NOMO-1 (cell line): Measurements from ENCODE around the gene FAM83D.
A peak's percentile ranks its signal among the peaks of the same experiment; 100 is the strongest.
"Not testable (repeated sequence)": the region's sequence is repeated elsewhere in the genome, so short reads cannot be mapped to it uniquely, and the experiment has no call there.

Source experiments
- DNase-seq, 2 experiments: peaks; one replicate each; lab custom pipeline; 2025; ENCODE audit not compliant: unreplicated experiment in 2 of 2; lab: John Stamatoyannopoulos, UW

Gene FAM83D

DNA sequence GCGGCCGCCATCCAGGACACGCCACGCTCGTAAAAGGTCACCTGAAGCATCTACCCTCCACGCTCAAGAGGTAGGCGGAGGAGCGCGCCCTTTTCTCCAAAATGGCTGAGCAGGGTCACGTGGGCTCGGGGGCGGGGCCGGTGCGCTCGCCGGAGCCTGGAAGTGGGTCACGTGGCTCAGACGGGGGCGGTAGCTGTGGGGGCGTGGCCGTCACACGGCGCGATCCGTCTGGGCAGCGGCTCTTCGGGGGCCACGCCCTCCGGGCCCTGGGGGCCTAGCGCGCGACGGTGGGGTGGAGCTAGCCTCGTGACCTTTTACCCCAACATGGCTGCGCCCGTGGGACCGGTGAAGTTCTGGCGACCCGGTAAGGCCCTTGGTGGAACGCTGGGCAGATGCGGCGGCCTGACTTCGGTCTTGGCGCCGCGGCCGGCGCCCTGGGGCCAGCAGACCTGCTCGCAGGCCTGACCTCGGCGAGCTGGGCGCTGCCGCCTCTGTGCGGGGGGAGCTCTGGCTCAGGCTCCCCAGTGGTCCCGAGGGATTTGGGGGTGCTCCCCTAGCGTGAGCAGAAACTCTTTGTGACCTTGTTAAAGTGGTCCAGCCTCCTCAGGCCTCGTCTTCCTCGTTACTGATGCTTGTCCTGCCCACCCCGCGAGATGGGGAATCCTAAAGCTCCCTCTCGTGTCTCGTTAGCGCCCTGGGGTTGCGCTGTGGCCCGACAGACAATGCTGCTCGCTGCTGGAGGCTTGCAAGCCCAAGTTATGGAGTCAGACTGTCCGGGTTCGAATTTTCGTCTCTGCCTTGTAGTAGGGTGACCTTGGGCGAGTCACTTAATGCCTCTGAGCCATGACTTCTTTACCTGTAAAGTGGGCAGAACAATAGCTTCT is 36.1 kb downstream of the FAM83D start, which contains the start of gene DHX35:
TSS of gene DHX35 (plus strand) at position 301 of the 884 bp plus-strand sequence. CDS start at position 325, 24 bp downstream.
- peak; percentile 95 to 98 for DNase-seq

DNA sequence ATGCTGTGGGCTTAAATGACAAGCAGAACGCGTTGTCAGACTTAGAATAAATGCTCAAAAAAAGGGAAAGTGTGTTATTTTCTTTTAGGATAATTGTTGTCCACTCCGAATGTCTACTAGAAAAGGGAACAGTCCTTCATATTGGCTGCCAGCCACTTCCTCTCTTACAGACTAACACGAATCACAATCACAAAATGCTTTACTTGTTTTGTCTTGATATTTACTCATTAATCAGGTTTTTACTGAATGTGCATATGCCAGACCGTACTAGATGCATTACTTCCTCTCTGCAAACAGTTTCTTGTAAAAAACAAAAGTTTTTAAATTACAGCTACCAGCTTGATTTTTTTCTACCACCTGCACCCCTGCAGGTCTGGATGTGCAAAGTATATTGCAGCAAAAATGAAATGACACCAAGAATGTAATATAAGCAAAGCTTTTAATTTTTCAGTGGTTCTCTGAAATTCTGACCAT is 36.7 kb downstream of the FAM83D start:
- DNase-seq = peak in 1 of 2 experiments; percentile 49

DNA sequence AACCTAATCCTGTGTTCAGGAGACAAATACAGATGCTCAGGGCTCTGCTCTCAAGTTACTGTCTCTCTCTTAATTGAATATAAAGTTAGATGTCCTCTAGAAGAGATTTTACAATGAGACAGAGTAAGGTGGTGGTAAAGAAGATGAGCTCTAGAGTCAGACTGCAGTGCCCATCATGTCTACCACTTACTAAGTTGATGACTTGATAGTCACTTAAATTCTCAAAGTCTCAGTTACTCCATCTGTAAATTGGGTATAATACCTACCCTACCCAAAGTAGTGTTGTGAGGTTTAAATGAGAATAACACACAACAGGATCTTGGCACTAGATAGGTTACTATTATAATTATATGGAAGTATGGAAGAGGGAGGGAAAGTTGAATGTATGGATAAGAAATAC is 37.5 kb downstream of the FAM83D start:
- no peak for DNase-seq

DNA sequence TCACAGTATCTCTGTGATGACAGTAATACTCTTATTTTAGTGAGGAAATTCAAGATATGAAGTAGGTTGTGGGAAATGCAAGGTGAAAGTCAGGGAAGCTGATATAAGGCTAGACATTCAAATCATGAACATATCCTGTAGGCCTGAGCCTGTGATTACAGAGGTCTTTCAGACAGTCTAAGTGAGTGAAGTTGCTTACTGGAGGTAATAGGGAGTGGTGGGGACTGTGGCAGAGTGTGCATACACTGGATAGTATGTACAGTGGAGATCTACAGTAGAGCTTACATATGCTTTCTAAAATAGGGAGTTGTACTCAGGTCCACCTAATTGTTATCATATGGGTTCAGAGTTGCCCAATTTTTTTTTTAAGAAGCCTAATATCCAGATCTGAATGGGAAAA is 39.0 kb downstream of the FAM83D start:
- no peak for DNase-seq

DNA sequence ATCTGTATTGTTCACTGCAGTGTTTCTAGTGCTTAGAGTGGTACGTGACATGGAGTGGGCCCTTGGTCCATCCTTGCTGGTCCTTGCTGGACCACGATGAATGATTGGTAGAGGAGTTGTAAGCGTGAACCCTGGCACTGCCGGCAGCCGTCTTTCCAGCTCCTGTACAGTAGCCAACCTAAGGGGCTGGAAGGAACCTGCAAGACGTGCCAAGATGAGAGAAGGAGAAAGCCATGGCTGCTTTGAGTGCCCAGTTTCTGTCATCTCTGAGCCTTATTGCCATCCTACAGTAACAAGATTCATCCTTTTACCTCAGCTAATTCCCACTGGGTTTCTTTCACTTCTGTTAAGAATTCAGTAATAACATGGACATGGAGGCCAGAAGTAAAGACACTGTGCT is 41.9 kb downstream of the FAM83D start:
- DNase-seq = no peak

DNA sequence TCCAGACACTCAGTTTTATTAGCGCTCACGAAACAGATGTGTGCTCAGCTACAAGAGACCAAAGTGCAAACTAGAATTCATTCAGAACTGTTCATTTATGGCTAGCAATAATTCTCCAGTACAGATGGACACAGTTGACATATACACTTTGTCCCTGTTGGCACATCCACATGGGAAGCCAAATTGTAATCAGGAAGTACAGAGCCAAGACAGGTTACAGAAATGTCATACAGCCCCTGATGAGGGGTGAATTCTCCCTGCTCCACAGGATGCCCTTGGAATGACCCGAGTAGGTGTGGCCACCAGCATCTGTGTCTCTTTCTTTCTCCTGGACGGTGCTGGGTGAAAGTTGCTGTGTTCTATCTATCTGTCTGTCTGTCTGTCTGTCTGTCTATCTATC is 43.5 kb downstream of the FAM83D start:
- no peak for DNase-seq

DNA sequence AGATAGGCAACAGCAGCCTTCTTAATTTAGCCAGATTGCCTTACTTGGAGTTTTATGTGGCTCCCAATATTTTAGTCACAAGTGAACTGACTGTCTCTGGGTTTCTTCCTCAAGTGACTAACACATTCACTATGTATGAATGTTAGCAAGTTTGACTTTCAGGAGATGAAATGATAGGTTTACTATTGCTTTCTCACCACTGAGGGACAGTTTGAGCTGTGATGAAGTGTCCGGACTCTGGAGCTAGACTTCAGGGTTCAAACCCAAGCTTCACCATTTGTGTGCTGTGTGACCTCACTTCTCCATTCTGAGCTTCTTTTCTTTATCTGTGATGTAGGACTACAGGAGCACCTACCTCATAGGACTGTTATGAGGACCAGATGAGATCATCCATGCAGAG is 44.1 kb downstream of the FAM83D start:
- DNase-seq = no peak

DNA sequence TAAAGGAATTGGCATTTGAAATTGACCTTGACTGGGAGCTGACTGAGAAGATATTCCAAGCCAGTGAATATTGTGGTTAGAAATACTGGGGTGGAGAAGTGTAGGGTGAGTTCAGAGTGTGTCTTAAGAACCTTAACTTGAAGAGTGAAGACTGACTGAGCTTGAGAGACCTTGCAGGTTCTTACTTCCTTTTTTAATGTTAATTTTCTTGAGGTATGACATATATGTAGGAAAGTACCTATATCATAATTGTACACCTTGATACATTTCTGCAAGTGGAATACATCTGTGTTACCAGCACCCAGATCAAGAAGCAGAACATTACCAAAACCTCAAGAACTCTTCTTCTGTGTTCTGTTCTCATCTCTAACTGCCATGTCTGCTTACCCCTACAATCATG is 46.9 kb downstream of the FAM83D start:
- no peak for DNase-seq

DNA sequence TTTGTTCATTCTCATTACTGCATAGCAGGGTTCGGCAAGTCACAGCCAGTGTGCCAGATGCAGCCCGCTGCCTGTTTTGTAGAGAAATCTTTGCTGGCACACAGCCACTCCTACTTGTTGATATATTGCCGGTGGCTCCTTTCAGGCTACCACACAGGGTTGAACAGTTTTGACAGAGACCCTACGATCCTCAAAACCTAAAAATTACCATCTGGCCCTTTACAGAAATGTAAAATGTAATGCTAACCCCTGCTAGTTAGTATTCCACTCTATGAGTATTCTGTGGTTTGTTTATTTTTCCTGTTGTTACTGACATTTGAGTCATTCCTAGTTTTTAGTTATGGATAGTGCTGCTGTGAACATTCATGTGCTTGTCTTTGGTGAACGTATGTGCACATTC is 47.4 kb downstream of the FAM83D start:
- no peak for DNase-seq

DNA sequence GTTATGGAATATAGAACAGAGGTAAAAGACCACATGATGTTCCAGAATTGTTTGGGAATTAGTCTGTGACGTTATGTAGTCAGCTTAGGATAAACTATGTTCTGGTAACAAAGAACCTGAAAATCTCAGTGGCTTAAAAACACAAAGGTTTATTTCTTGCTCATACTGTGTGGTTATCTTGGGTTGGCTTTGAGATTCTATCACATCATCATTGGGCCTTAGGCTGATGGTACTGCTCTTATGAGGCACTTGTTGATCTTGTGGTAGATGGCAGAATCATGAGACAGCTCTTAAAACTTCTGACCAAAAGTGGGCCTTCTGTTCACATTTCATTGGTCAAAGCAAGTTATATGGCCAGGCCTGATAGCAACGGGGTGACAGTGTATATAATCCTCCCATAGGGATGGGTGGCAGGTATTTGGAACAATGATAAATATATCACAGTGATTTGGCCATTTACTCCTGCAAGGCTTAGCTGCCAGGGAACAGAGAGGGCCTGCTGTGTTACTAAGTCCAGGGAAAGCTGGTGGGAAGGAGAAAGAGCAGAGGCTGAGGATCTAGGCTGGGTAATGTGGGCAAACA is 49.4 kb downstream of the FAM83D start:
- DNase-seq = no peak

DNA sequence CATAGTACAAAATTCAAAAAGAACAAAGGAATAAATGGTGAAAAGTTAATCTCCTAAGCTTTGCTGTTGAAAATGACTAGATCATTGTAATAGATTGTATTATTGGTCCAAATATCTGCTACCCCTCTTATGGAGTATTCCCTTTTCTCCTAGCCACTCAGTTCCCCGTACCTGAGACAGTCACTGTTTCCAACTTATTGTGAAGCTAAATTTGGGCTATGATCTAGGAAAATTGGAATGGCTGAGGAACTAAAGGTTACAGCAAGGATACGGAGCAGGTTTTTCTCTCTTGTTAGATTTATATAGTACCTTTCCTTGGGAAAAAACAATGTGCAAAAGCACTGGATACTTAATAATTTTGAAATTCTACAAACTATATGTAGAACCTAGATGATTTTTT is 53.2 kb downstream of the FAM83D start:
- no peak for DNase-seq

DNA sequence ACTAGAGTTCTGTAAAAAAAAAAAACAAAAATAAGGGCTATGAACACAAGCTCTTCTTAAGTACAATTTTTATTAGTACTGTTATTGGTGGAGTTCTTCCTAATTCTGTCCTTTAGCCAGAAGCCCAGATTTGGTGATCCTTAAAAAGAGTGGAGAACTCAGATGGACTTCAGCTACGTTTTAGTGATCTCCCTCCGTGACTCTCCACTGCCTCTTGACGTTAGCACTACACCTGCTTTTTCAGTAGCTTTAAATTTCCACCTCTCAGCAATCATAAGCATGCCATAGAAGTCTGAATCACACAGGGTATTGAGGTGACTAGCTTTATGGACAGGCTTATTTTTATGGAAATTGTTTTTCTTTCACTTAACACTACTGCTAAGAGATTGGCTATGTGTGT is 53.6 kb downstream of the FAM83D start:
- DNase-seq = no peak

DNA sequence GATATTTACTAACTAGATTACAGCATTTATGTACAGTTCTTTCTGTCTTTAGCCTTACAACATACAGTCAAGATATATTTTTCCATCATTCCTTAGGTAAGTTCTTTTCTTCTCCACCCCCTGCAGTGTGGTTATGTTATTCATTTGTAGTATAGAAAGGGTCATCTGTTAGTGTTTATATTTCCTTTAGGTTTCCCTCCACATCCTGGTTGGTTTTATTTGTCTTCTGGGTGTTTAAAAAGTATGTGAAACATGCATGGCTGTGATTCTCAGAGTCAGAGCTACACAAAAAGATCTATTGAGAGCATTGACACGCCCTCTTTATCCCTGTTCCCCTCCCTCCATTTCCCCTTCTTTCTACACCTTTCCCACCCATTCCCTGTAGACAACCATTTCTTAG is 56.1 kb downstream of the FAM83D start:
- no peak for DNase-seq

DNA sequence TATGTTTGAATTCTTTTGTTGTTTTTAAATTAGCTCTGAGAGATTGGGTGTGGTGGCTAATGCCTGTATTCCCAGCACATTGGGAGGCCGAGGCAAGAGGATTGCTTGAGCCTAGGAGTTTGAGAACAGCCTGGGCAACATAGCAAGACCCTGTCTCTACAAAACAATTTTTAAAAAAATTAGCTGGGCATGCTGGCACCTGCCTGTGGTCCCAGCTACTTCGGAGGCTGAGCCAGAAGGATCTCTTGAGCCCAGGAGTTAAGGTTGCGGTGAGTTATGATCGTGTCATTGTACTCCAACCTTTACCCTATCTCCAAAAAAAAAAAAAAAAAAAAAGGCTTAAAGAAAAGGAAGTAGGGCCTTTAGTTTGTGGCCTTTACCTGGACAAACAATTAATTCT is 58.8 kb downstream of the FAM83D start:
- DNase-seq = no peak

DNA sequence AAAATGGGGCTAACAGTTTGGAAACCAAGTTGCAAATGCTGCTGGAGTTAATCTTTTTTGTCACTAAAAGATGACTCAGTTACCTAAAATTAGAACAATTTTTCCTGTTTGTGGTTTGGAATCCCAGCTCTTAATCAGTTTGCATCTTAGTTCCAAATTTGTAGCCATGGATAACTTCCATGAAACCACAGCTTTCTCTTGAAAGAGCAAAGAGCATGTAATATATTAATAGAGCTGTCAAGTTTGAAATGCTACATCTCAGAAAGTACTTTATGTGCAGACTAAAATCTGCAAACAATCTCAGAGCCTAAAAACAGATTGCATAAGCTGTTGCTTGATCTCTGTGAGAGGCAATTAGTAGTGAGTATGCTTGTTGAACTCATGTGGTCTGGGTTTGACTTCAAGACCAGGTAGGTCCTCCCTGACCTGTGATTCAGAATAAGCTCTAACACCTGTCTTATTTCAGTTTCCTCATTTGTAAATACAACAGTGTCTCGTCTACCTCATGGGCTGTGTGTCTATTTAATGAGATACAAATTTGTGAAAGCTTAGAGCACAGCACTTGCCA is 59.5 kb downstream of the FAM83D start:
- peak in 1 of 2 experiments; percentile 14 for DNase-seq

DNA sequence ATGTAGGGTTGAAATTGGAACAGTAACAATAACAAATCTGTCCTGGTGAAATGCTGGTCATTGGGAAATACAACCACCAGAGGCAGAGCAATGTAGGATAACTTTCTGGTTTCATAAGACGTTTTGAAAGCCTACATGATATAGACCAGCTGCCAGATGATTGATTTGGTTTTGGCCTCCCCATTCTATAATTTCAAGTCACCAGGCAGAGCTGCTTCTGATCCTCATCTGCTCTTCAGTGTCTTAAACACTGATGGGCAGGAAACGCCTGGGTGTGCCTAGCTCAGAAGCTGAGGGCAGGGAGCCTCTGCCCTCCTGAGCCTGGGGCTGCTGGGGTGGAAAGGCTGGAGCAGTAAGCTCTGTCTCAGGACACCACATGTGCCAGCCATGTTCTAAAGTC is 60.4 kb downstream of the FAM83D start:
- DNase-seq = no peak

DNA sequence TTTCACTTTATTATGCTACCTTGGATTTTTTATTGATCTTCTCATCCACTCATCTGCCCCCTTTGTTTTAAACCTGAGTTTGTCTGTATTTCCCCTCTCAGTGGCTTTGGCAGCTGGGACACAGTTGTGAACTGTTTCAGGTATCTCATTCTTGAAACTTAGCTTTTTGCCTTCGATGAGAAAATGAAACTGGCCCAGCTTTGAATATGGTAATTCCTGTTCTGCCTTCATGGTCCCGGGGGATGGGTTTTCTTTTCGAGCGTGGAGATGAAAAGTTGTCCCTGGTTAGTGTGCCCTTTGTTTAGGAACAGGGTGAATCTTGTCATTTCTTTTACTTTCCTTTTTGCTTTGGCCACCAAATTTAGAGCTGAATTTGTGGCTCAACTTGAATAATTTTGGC is 61.6 kb downstream of the FAM83D start:
- DNase-seq = no peak

DNA sequence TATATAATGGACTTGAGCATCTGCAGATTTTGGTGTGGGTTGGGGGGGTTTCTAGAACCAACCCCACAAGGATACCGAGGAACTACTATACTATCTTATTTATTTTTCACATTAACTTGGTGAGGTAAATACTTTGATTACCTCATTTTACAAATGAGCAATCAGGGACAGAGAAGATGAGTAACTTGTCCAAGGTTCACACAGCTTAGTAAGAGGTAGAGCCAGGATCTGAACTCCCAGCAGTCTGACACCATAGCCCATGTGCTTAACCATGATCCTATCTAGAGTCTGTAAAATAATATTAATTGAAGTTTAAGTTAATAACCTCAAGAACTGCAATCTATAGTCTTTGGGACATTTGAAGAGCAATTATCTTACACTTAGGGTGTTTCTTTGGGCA is 64.5 kb downstream of the FAM83D start:
- no peak for DNase-seq

DNA sequence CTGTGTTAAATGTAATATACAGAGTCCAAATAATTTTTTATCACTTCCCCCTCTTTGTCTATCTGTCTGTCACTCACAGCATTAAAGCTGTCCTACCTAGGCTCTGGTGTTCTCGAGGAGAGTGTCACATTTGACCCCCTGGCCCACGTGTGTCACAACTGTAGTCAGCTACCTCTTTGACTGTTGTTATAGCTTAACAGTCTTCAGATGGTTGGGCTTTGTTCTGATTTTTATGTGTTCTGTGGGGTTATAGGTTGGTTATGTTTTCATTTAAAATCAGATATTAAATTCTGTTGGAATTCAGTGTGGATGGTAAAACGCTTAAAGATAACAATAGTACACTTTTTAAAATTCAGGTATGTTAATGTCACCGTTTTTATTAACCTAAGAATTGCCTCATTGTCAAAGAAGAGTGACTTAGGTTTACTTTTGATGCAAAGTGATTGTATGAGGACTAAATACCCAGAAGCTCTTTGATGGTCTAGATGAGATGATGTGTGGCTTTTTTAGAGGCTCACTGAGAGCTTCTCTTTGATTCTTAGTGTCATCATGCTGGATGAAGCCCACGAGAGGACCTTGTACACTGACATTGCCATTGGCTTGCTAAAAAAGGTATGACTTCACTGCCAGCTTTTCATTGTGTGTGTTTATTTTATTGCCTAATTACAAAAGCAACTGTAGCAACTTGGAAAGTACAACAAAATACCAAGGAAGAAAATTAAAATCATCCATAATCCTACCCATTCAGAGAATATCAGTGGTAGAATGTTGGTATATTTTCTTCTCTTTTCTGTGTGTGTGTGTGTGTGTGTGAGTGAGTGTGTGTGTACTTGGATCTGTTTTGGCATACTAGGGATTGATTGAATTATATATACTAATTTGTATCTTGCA is 65.8 kb downstream of the FAM83D start:
- DNase-seq = no peak

DNA sequence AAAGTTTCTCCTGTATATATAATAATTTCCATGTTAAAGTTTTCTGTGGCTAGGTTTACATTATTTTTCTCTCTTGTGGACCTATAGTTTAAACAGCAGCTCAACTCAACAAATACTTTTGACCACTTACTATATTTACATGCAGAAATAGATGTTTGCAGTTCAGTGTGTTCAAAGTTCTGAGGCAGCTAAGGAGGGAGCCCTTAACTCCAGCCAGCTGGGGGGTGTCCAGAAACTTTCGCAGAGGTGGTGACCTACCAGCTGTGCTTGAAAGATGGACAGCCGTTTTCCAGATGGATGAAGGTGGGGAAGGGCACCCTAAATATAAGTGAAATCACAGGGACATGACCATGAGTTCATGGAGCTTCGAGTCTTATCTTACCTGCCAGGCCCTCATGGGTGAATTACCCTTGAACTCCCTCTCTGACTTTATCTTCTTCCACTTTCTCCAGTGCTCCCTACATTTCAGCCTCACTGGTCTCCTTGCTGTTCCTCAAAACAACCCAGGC is 69.4 kb downstream of the FAM83D start:
- DNase-seq = no peak

DNA sequence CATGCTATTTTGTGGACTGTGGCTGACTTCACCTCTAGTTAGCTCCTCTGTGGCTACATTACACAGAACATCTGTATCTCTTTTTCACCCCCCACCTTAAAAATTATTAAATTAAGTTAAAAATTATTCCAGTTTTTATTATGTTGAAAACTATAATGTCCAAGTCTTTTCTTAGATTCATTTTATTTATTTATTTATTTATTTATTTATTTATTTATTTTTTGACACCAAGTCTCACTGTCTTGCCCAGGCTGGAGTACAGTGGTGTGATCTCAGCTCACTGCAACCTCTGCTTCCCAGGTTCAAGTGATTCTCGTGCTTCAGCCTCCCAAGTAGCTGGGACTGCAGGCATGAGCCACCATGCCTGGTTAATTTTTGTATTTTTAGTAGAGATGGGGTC is 70.6 kb downstream of the FAM83D start:
- not testable (repeated sequence) for DNase-seq
